Loucy (cell line): Measurements from ENCODE around the gene APC.

Experiments used
- EZH2phosphoT487 ChIP-seq: fragments of 200-600 bp; IDR thresholded peaks from 2 replicates; pipeline ENCODE4 v1.6.1; 2018; ENCODE audit warnings: antibody characterized with exemption, mild to moderate bottlenecking, moderate library complexity, borderline replicate concordance
- TF ChIP-seq, protein P1 (sequence below): fragments of 200-600 bp; sonication (generic); conservative IDR thresholded peaks from 2 replicates; pipeline ENCODE4 v1.5.1; 2014; ENCODE audit warnings: mild to moderate bottlenecking, antibody characterized with exemption, low read length

DNA sequence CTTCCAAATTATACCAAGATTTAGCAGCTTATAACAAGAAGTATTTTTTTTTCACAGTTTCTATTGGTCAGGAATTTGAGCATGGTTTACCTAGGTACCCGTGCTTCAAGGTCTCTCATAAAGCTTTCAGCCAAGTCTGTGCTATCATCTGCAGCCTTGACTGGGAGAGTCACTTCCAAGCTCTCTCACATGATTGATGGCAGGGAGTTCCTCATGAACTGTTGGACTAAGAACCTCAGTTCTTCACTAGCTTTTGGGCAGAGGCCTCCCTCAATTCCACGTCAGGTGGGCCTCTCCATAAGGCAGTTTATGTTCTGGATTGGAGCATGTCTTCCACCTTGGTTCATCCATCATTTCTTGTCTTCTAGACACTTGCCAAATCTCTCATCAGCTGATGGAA lies 39.9 kb upstream of the APC start:
- TF ChIP-seq, protein P1, sequence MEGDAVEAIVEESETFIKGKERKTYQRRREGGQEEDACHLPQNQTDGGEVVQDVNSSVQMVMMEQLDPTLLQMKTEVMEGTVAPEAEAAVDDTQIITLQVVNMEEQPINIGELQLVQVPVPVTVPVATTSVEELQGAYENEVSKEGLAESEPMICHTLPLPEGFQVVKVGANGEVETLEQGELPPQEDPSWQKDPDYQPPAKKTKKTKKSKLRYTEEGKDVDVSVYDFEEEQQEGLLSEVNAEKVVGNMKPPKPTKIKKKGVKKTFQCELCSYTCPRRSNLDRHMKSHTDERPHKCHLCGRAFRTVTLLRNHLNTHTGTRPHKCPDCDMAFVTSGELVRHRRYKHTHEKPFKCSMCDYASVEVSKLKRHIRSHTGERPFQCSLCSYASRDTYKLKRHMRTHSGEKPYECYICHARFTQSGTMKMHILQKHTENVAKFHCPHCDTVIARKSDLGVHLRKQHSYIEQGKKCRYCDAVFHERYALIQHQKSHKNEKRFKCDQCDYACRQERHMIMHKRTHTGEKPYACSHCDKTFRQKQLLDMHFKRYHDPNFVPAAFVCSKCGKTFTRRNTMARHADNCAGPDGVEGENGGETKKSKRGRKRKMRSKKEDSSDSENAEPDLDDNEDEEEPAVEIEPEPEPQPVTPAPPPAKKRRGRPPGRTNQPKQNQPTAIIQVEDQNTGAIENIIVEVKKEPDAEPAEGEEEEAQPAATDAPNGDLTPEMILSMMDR = no peak
- no peak for TF ChIP-seq EZH2phosphoT487
